HUES48 (cell line): ENCODE results near the gene PACRG.

Experiments
- H3K27ac ChIP-seq: one replicate; pipeline ENCODE4 v1.7.0; 2013; ENCODE audit warnings: low read depth, low read length, inconsistent platforms
- H3K27me3 ChIP-seq: 2 replicates; pipeline ENCODE4 v1.6.1; 2013; ENCODE audit warnings: mild to moderate bottlenecking, low read length; ENCODE audit not compliant: control insufficient read depth, insufficient read depth
- H3K36me3 ChIP-seq: 2 replicates; pipeline ENCODE4 v1.6.1; 2013; ENCODE audit warnings: low read length; ENCODE audit not compliant: control insufficient read depth, insufficient read depth
- H3K4me1 ChIP-seq: 2 replicates; pipeline ENCODE4 v1.6.1; 2013; ENCODE audit warnings: mild to moderate bottlenecking, low read length; ENCODE audit not compliant: control insufficient read depth, insufficient read depth
- H3K4me3 ChIP-seq: 2 replicates; pipeline ENCODE4 v1.5.1; 2013; ENCODE audit warnings: mild to moderate bottlenecking, low read depth, low read length
- H3K9ac ChIP-seq: 2 replicates; pipeline ENCODE4 v1.6.1; 2013; ENCODE audit warnings: mild to moderate bottlenecking, low read depth, low read length, moderate library complexity
- H3K9me3 ChIP-seq: 2 replicates; pipeline ENCODE4 v1.6.1; 2013; ENCODE audit warnings: low read length; ENCODE audit not compliant: control insufficient read depth, insufficient read depth

PACRG gene

DNA sequence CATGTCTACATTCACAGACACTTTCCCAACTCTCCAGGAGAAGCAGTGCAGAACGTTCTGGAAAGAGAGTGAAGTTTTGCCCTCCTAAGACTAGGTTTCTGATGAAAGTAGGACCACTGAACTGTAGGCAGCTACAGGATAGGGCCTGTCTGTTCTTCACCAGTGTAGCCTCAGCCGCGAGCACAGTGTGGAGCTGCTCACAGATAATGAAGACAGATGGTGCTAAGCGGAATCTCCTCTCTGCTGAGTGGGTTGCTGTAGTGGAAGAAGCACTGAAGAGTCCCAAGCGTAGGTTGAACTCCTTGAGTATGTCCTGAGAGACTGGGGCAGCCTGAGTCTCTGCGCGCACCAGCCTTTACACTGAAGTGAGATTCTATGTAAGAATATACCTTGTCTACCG, 170.2 kb downstream of the PACRG start:
- Histone ChIP-seq H3K27ac (no peak overlapping the region), H3K27me3 (no peaks in the 10 kb centered on the region), H3K9me3 (no peaks in the 10 kb centered on the region), H3K36me3 (no peaks in the 10 kb centered on the region), H3K4me3 (no peak overlapping the region), H3K4me1 (no peaks in the 10 kb centered on the region), H3K9ac (no peak overlapping the region)

DNA sequence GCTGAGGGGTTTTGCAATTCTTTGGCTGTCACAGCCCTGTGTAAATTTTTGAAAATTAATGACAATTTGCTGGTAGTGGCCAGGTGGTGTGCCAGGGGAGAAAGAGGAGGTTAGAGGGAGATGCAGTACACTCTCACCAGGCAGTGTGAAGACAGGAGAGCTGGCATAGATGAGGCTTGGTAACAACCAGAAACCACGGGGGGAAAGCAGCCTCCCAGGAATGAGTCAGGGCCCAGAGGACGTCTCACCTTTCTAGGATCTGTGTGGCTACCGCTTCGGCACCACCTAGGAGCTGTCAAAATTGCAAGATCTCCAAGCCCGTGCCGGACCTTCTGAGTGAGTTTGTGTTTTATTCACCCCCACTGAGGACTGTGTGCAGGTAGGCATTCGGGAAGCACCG, 171.4 kb downstream of the PACRG start:
- H3K36me3 ChIP-seq = no peaks in the 10 kb centered on the region
- H3K9me3 ChIP-seq = no peaks in the 10 kb centered on the region
- H3K27me3 ChIP-seq = no peaks in the 10 kb centered on the region
- H3K27ac ChIP-seq = no peak overlapping the region
- H3K4me3 ChIP-seq = no peak overlapping the region
- H3K9ac ChIP-seq = no peak overlapping the region
- H3K4me1 ChIP-seq = no peaks in the 10 kb centered on the region

DNA sequence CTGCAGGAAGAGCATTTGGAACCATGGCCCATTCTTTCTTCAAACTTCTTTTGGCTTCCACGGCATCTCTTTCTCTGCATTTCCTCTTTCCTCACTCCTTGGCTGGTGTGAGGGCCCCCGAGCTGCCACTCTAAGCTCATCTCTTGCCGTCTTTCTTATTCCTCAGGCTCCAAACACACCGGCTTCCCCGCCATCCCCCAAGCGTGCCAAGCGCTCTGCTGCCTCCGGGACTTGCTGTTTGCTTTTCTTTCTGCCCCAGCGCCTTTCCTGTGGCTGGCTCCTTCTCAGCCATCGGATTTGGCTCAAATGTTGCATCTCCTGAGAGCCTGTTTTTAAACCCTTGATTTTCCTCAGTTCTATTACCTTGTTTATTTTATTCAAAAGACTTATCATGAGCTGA, 172.7 kb downstream of the PACRG start:
- H3K27ac ChIP-seq = no peak overlapping the region
- H3K4me1 ChIP-seq = no peaks in the 10 kb centered on the region
- no peak overlapping the region for H3K9ac ChIP-seq
- no peaks in the 10 kb centered on the region for H3K9me3 ChIP-seq
- no peak overlapping the region for H3K4me3 ChIP-seq
- no peaks in the 10 kb centered on the region for H3K36me3 ChIP-seq
- H3K27me3 ChIP-seq = no peaks in the 10 kb centered on the region

DNA sequence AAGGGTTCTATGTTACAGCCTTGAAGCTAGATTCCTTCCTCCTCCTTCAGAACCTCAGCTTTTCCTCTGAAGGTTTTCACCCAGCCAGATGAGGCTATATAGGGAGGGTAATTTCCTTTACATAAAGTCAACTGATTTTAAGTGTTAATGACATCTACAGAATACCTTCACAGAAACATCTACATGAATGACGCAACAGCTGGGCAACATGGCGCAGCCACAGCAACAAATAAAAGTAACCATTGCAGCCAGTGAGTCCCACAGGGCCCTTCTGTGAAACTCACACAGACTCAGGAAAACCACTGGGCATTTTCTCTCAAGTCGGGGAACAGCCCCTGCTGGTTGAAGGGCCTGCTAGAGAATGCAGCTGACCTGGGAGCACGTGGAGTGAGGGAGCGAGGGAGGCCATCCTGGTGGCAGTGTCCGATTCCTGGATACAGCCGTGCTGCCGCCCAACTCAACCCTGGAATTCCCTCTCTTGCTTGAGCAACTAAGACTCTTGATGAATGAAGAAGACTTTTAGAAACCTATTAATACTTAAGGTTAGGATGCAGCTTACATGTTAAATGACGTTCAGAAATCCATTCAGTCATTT, 176.4 kb downstream of the PACRG start:
- no peaks in the 10 kb centered on the region for H3K4me1 ChIP-seq
- H3K4me3 ChIP-seq = no peak overlapping the region
- no peaks in the 10 kb centered on the region for H3K27me3 ChIP-seq
- H3K9ac ChIP-seq = no peak overlapping the region
- H3K9me3 ChIP-seq = no peaks in the 10 kb centered on the region
- H3K36me3 ChIP-seq = no peaks in the 10 kb centered on the region
- H3K27ac ChIP-seq = no peak overlapping the region

DNA sequence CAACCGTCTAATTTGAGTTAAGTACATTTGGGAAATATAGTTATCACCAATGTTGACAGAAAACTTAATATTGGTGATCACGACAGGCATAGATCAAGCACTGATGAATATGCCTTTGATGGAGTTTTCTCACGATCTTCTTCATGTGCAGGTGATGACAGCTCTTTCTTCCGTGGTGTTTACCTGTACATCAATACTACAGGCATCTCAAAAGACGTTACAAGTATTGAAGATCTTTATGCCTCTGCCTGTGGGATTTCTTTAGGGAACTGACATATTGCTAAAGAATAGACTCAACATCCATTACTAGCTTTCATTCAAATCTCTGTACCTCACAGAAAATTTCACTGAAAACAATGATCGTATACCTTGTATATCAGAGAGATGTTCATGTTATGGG, 178.7 kb downstream of the PACRG start:
- H3K4me1 ChIP-seq = no peaks in the 10 kb centered on the region
- H3K9me3 ChIP-seq = no peaks in the 10 kb centered on the region
- no peak overlapping the region for H3K9ac ChIP-seq
- no peaks in the 10 kb centered on the region for H3K27me3 ChIP-seq
- no peaks in the 10 kb centered on the region for H3K36me3 ChIP-seq
- no peak overlapping the region for H3K27ac ChIP-seq
- H3K4me3 ChIP-seq = no peak overlapping the region

DNA sequence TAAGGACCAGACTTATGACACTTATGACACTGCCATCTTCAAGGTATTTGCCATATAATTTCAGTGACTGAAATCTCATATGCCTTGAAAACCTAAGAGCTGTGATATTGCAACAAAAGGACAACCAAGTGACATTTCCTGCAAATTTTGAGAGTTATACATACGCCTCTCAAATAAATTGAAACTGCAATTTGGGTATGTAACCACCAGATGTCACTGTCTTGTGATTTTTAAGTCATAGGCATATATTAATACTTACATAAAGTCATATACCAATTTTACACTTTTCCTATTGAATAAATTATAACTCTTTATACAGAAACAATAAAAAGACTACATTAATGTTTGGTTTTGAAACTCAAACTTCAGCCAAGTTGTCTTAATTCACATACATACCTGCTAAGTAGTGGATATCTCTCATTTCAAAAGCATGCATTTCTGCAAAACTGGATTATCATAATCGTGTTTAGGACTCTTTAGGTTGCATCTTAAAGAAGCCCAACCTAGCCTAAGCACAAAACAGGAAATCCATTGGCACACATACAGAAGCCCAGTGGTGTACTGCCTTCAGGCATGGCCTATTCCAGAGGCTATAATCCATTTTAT, 180.2 kb downstream of the PACRG start:
- no peaks in the 10 kb centered on the region for H3K36me3 ChIP-seq

DNA sequence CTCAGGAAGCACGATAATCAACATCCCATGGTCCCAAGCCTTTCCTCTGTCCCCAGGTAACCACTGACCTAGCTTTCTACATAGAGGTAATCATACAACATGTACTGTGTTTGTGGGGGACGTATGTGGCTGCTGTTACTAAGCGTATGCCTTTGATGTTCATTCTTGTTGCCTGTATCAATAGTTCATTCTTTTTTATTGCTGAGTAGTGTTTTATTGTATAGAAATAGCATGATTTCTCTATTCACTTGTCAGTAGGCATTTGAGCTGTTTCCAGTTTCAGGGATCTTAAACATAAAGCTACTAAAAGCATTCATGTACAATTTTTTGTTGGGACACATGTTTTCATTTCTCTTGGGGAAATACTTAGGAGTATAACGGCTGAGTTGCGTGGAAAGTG, 185.4 kb downstream of the PACRG start:
- H3K36me3 ChIP-seq = no peaks in the 10 kb centered on the region
- no peaks in the 10 kb centered on the region for H3K4me1 ChIP-seq
- no peaks in the 10 kb centered on the region for H3K9me3 ChIP-seq
- H3K27me3 ChIP-seq = no peaks in the 10 kb centered on the region
- H3K27ac ChIP-seq = no peak overlapping the region
- H3K4me3 ChIP-seq = no peak overlapping the region
- H3K9ac ChIP-seq = no peak overlapping the region

More for the DNA sequence above, 180.2 kb downstream of the PACRG start:
- Histone ChIP-seq H3K9ac (no peak overlapping the region), H3K27me3 (no peaks in the 10 kb centered on the region), H3K4me3 (no peak overlapping the region), H3K4me1 (no peaks in the 10 kb centered on the region), H3K27ac (no peak overlapping the region), H3K9me3 (no peaks in the 10 kb centered on the region)

DNA sequence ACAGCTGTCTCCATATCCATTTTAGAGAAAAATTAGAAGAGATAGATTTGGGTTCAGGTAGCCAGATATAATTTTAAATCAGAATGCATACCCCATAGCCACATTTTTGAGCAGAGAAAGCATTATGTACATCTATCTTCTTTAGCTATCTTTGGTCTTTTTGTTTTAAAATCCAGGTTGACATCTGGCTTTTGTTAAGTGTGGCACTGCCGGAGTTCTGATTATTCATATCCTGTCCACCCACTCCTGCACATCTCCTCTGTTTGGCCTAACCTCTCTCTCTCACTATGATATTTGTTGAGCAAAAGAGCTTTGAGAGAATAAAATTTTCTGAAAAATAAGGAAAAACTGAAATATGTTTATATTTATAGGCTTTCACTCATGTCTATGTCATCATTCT, 189.7 kb downstream of the PACRG start:
- Histone ChIP-seq H3K4me1 (no peaks in the 10 kb centered on the region), H3K4me3 (no peak overlapping the region)

DNA sequence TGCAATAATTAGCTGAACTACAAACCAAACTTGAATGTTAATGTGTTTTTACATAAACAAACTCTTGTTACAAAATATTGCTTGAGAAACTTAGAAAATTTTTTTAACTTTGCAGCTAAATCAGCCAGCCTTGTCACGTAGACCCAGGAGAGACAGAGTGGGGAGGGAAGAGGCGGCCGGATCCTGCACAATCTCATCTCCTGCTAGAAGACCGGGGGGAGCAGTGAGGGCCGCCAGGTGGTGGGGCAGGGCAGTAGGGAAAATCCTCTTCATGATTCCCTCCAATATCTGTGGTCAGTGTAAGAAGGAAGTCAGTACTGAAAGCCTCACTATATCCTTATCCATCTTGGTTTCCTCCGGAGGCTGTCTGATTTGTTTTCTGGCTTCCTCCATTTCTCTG, 193.3 kb downstream of the PACRG start:
- Histone ChIP-seq H3K4me3 (no peak overlapping the region), H3K27me3 (no peaks in the 10 kb centered on the region), H3K4me1 (no peaks in the 10 kb centered on the region), H3K36me3 (no peaks in the 10 kb centered on the region), H3K9me3 (no peaks in the 10 kb centered on the region; the same call in 1 of the 2 replicates), H3K9ac (no peak overlapping the region), H3K27ac (no peak overlapping the region)

More for the DNA sequence above, 189.7 kb downstream of the PACRG start:
- H3K9me3 ChIP-seq = no peaks in the 10 kb centered on the region
- H3K27me3 ChIP-seq = no peaks in the 10 kb centered on the region
- H3K27ac ChIP-seq = no peak overlapping the region
- no peaks in the 10 kb centered on the region for H3K36me3 ChIP-seq
- no peak overlapping the region for H3K9ac ChIP-seq

DNA sequence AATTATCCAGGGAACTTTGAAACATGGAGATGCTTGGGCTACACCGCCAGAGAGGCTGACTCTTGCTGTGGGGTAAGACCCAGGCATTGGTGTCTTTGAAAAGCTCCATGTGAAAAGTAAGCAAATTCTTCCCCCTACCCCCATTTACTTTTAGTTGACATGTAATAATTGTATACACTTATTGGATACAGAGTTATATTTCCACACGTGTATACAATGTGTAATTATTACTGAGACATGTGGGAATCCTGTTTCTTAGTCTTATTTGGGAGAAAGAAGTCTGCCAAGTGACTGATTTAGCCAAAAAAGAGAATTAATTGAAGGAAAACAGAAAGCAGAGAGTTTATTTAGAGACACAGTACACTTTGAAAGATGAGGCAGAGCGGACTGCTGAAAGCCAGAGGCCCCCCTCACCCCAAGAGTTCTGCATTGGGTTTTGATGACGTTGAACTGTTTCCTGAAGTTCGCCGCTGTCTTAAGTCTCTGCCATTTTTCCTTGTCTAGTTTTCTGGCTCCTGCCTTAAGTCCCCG, 193.8 kb downstream of the PACRG start:
- Histone ChIP-seq H3K9ac (no peak overlapping the region), H3K27me3 (no peaks in the 10 kb centered on the region), H3K4me3 (no peak overlapping the region), H3K9me3 (no peaks in the 10 kb centered on the region; the same call in 1 of the 2 replicates), H3K4me1 (no peaks in the 10 kb centered on the region), H3K27ac (no peak overlapping the region), H3K36me3 (no peaks in the 10 kb centered on the region)

DNA sequence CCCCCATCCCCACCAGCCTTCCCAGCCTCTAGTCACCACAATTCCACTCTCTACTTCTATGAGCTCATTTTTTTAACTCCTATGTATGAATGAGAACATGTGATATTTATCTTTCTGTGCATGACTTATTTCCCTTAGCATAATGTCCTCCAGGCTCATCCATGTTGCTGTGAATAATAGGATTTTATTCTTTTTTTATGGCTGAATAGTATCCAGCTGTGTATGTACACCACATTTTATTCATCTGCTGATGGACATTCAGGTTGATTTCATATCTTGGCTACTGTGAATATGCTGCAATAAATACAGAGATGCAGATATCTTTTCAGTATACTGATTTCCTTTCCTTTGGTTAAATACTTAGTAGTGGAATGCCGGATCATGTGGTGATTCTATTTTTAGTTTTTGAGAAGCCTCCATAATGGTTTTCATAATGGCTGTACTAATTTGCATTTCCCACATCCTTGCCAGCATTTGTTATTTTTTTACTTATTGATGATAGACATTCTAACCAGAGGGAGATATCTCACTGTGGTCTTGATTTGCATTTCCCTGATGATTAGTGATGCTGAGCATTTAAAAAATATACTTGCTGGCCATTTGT, 194.9 kb downstream of the PACRG start:
- Histone ChIP-seq H3K27ac (no peak overlapping the region), H3K9me3 (no peaks in the 10 kb centered on the region; the same call in 1 of the 2 replicates), H3K36me3 (no peaks in the 10 kb centered on the region), H3K4me3 (no peak overlapping the region), H3K4me1 (no peaks in the 10 kb centered on the region), H3K27me3 (no peaks in the 10 kb centered on the region), H3K9ac (no peak overlapping the region)
